Tibial nerve (tissue), 4 donors: ENCODE data around the gene HS1BP3.

Experiments used
- CTCF ChIP-seq, 5 experiments: fragments of 200-600 bp in 3 of 5; fragments of 450-650 bp in 2 of 5; sonication (generic) in 3 of 5; IDR thresholded peaks; one replicate each; pipeline ENCODE4 v1.5.1; 2016 to 2019; ENCODE audit warnings: antibody characterized with exemption in 5 of 5, mild to moderate bottlenecking in 3 of 5, moderate library complexity in 2 of 5
- EP300 ChIP-seq, 2 donors: sonication (generic); formaldehyde crosslinking; IDR thresholded peaks; one replicate each; pipeline ENCODE4 v1.6.1; 2017; ENCODE audit warnings: antibody characterized with exemption in 2 of 2, mild to moderate bottlenecking in 1 of 2
- POLR2A ChIP-seq, 2 donors: fragments of 450-650 bp; IDR thresholded peaks; one replicate each; pipeline ENCODE4 v1.6.1; 2017; ENCODE audit warnings: antibody characterized with exemption in 2 of 2, mild to moderate bottlenecking in 2 of 2, moderate library complexity in 2 of 2

DNA sequence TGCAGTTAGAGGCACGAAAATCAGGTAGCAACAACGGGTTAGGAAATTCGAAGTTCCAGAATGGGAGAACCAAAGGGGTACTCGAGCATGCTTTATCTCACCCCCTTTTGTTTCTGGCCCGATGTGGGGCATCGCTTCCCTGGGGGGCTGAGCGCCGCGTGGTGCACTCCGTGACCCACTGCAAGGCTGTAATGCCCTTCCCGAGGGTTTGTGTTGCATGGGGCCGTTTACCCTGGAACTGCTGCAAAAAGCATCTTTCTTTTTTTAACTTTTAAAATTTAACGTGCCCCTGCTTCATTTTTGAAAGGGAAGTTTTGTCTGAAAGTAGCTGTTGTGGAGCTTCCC is 20.8 kb upstream of the HS1BP3 start:
- TF ChIP-seq POLR2A (IDR thresholded peaks at IDR 0.05) (no peak), EP300 (IDR thresholded peaks at IDR 0.05) (no peak), CTCF (IDR thresholded peaks at IDR 0.05) (no peak)
